Smooth muscle cell of the coronary artery (primary cell): ENCODE results near the gene ECM2. TPM values are rescaled to one million over a fixed set of nuclear protein-coding genes. Genes with fewer than 3 reads are reported as not detected.

Experiments
- total RNA-seq: library from RNA; depleted of rRNA; stranded (reverse); fragments of >200 nt; gene quantifications from 2 replicates; pipeline ENCODE4 v1.2.3, GENCODE V29; 2014; ENCODE audit warnings: low replicate concordance

The ECM2 gene
- total RNA-seq = 4.4 and 17.3 TPM in 2 replicates

GRCh38 chr9:92535940-92536850 lies at the start of gene ECM2:
Gene ECM2, minus strand, starts transcription at chr9:92535990. Its CDS starts 13,124 bp downstream, at chr9:92522866.

DNA sequence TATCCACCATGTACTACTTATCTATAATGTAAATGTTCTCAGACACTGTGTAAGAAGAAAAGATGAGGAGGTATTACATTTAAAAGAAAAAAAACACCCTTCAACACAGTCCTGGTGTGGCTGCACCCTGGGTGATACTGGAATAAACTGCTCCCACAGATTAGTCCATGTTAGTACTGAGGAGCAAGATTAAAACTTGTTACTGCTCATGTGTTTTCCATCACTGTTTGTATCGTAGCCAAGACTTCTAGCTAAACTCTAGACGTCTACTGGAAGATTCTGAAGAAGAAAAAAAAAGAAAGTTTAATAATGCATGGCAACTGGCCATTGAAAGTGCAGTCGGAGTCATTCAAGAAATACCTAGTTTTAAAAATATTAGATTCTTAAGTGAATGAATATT lies 53.5 kb downstream of the ECM2 start, which contains the start of gene ASPN:
Gene ASPN (minus strand): TSS at position 178 of the 400 bp plus-strand sequence.

Other genes with a start within 250 kb of the ECM2 start
- gene IARS1, start 242.3 kb downstream of the ECM2 start, total RNA-seq = 340 and 354 TPM in 2 replicates
- gene NOL8, start 210.6 kb downstream of the ECM2 start, total RNA-seq = 14.7 and 20.8 TPM in 2 replicates
- 0.47 and 1.6 TPM in 2 replicates for gene CENPP, start 210.0 kb downstream of the ECM2 start, total RNA-seq
- 0.90 and 2.1 TPM in 2 replicates for gene OGN, start 131.4 kb downstream of the ECM2 start, total RNA-seq
- 0.23 and 1.9 TPM in 2 replicates for gene OMD, start 111.5 kb downstream of the ECM2 start, total RNA-seq
- 12.5 and 13.0 TPM in 2 replicates for gene ASPN, start 53.5 kb downstream of the ECM2 start, total RNA-seq
- 15.2 and 29.1 TPM in 2 replicates for gene IPPK, start 134.1 kb upstream of the ECM2 start, total RNA-seq
- gene BICD2, start 228.8 kb upstream of the ECM2 start, total RNA-seq = 49.2 and 69.0 TPM in 2 replicates